Measurements from ENCODE around the gene SPIRE2.

Gene SPIRE2

GRCh38 chr16:89841275-89841674, 13.0 kb downstream of the SPIRE2 start:
- Histone ChIP-seq H3K27me3 (ENCODE audit: insufficient read depth, low read length) (no peaks in the 10 kb centered on the region), H3K4me1 (ENCODE audit: control insufficient read depth, insufficient read depth, low read length, unreplicated experiment) (peaks cover 13% of the 10 kb centered on the region), H3K79me2 (ENCODE audit: control insufficient read depth, insufficient read depth, low read length, unreplicated experiment) (no peaks in the 10 kb centered on the region)

GRCh38 chr16:89842471-89843408, 14.5 kb downstream of the SPIRE2 start:
- Histone ChIP-seq H3K27ac (ENCODE audit: low read depth, low read length) (no peak overlapping the region), H3K4me1 (ENCODE audit: control insufficient read depth, insufficient read depth, low read length, unreplicated experiment) (peaks cover 10% of the 10 kb centered on the region), H2AFZ (ENCODE audit: low read length, unreplicated experiment) (no peak overlapping the region), H3K4me3 (ENCODE audit: low read depth, low read length) (no peak overlapping the region), H3K27me3 (ENCODE audit: insufficient read depth, low read length) (no peaks in the 10 kb centered on the region), H3K79me2 (ENCODE audit: control insufficient read depth, insufficient read depth, low read length, unreplicated experiment) (no peaks in the 10 kb centered on the region), H3K36me3 (ENCODE audit: insufficient read depth, low read length) (no peaks in the 10 kb centered on the region)

More at GRCh38 chr16:89841275-89841674, 13.0 kb downstream of the SPIRE2 start:
- Histone ChIP-seq H3K36me3 (ENCODE audit: insufficient read depth, low read length) (no peaks in the 10 kb centered on the region), H3K27ac (ENCODE audit: low read depth, low read length) (no peak overlapping the region), H3K4me3 (ENCODE audit: low read depth, low read length) (no peak overlapping the region), H2AFZ (ENCODE audit: low read length, unreplicated experiment) (no peak overlapping the region)

GRCh38 chr16:89843409-89844350, 15.4 kb downstream of the SPIRE2 start:
- Histone ChIP-seq H3K27me3 (ENCODE audit: insufficient read depth, low read length) (no peaks in the 10 kb centered on the region), H2AFZ (ENCODE audit: low read length, unreplicated experiment) (no peak overlapping the region), H3K36me3 (ENCODE audit: insufficient read depth, low read length) (no peaks in the 10 kb centered on the region), H3K4me1 (ENCODE audit: control insufficient read depth, insufficient read depth, low read length, unreplicated experiment) (peaks cover 9% of the 10 kb centered on the region), H3K79me2 (ENCODE audit: control insufficient read depth, insufficient read depth, low read length, unreplicated experiment) (no peaks in the 10 kb centered on the region), H3K27ac (ENCODE audit: low read depth, low read length) (no peak overlapping the region), H3K4me3 (ENCODE audit: low read depth, low read length) (no peak overlapping the region)

GRCh38 chr16:89844739-89845339, 16.6 kb downstream of the SPIRE2 start:
- no peak overlapping the region for H3K4me3 ChIP-seq (ENCODE audit: low read depth, low read length)
- H3K79me2 ChIP-seq (ENCODE audit: control insufficient read depth, insufficient read depth, low read length, unreplicated experiment) = no peaks in the 10 kb centered on the region
- no peaks in the 10 kb centered on the region for H3K27me3 ChIP-seq (ENCODE audit: insufficient read depth, low read length)
- no peak overlapping the region for H2AFZ ChIP-seq (ENCODE audit: low read length, unreplicated experiment)
- H3K4me1 ChIP-seq (ENCODE audit: control insufficient read depth, insufficient read depth, low read length, unreplicated experiment) = peaks cover 9% of the 10 kb centered on the region
- H3K36me3 ChIP-seq (ENCODE audit: insufficient read depth, low read length) = no peaks in the 10 kb centered on the region
- no peak overlapping the region for H3K27ac ChIP-seq (ENCODE audit: low read depth, low read length)

- Histone ChIP-seq H3K27me3 (ENCODE audit: insufficient read depth, low read length) (no peaks in the 10 kb centered on the region), H3K36me3 (ENCODE audit: insufficient read depth, low read length) (no peaks in the 10 kb centered on the region), H3K27ac (ENCODE audit: low read depth, low read length) (no peak overlapping the region), H3K4me3 (ENCODE audit: low read depth, low read length) (no peak overlapping the region), H3K4me1 (ENCODE audit: control insufficient read depth, insufficient read depth, low read length, unreplicated experiment) (peaks cover 9% of the 10 kb centered on the region), H3K79me2 (ENCODE audit: control insufficient read depth, insufficient read depth, low read length, unreplicated experiment) (no peaks in the 10 kb centered on the region), H2AFZ (ENCODE audit: low read length, unreplicated experiment) (no peak overlapping the region)
Measured at GRCh38 chr16:89845417-89845816, 17.1 kb downstream of the SPIRE2 start.

GRCh38 chr16:89847051-89847939, 19.0 kb downstream of the SPIRE2 start:
- Histone ChIP-seq H3K27me3 (ENCODE audit: insufficient read depth, low read length) (no peaks in the 10 kb centered on the region), H3K4me3 (ENCODE audit: low read depth, low read length) (no peak overlapping the region), H3K36me3 (ENCODE audit: insufficient read depth, low read length) (no peaks in the 10 kb centered on the region), H3K4me1 (ENCODE audit: control insufficient read depth, insufficient read depth, low read length, unreplicated experiment) (peaks cover 9% of the 10 kb centered on the region), H3K27ac (ENCODE audit: low read depth, low read length) (no peak overlapping the region), H3K79me2 (ENCODE audit: control insufficient read depth, insufficient read depth, low read length, unreplicated experiment) (no peaks in the 10 kb centered on the region), H2AFZ (ENCODE audit: low read length, unreplicated experiment) (no peak overlapping the region)

GRCh38 chr16:89847940-89848297, 19.6 kb downstream of the SPIRE2 start:
- Histone ChIP-seq H2AFZ (ENCODE audit: low read length, unreplicated experiment) (no peak overlapping the region), H3K79me2 (ENCODE audit: control insufficient read depth, insufficient read depth, low read length, unreplicated experiment) (no peaks in the 10 kb centered on the region), H3K27me3 (ENCODE audit: insufficient read depth, low read length) (no peaks in the 10 kb centered on the region), H3K4me1 (ENCODE audit: control insufficient read depth, insufficient read depth, low read length, unreplicated experiment) (peaks cover 4% of the 10 kb centered on the region), H3K27ac (ENCODE audit: low read depth, low read length) (no peak overlapping the region), H3K36me3 (ENCODE audit: insufficient read depth, low read length) (no peaks in the 10 kb centered on the region), H3K4me3 (ENCODE audit: low read depth, low read length) (no peak overlapping the region)

GRCh38 chr16:89848974-89849373, 20.7 kb downstream of the SPIRE2 start:
- no peaks in the 10 kb centered on the region for H3K27me3 ChIP-seq (ENCODE audit: insufficient read depth, low read length)
- H3K4me3 ChIP-seq (ENCODE audit: low read depth, low read length) = no peak overlapping the region
- H3K27ac ChIP-seq (ENCODE audit: low read depth, low read length) = no peak overlapping the region
- H3K4me1 ChIP-seq (ENCODE audit: control insufficient read depth, insufficient read depth, low read length, unreplicated experiment) = no peaks in the 10 kb centered on the region
- no peaks in the 10 kb centered on the region for H3K79me2 ChIP-seq (ENCODE audit: control insufficient read depth, insufficient read depth, low read length, unreplicated experiment)
- H2AFZ ChIP-seq (ENCODE audit: low read length, unreplicated experiment) = no peak overlapping the region
- H3K36me3 ChIP-seq (ENCODE audit: insufficient read depth, low read length) = no peaks in the 10 kb centered on the region

GRCh38 chr16:89853306-89853993, 25.2 kb downstream of the SPIRE2 start:
- no peaks in the 10 kb centered on the region for H3K27me3 ChIP-seq (ENCODE audit: insufficient read depth, low read length)
- no peak overlapping the region for H3K27ac ChIP-seq (ENCODE audit: low read depth, low read length)
- no peaks in the 10 kb centered on the region for H3K79me2 ChIP-seq (ENCODE audit: control insufficient read depth, insufficient read depth, low read length, unreplicated experiment)
- no peaks in the 10 kb centered on the region for H3K4me1 ChIP-seq (ENCODE audit: control insufficient read depth, insufficient read depth, low read length, unreplicated experiment)
- no peaks in the 10 kb centered on the region for H3K36me3 ChIP-seq (ENCODE audit: insufficient read depth, low read length)
- H2AFZ ChIP-seq (ENCODE audit: low read length, unreplicated experiment) = no peak overlapping the region
- no peak overlapping the region for H3K4me3 ChIP-seq (ENCODE audit: low read depth, low read length)

Data from ACC112 (cell line).